HEK293T (cell line): ENCODE measurements around the gene NAALADL2.

ENCODE experiments used
- ARNT ChIP-seq: fragments of 450-650 bp; IDR thresholded peaks from 2 replicates; pipeline ENCODE4 v1.6.1; 2017; ENCODE audit warnings: mild to moderate bottlenecking
- BHLHE40 ChIP-seq: fragments of 450-650 bp; IDR thresholded peaks from 2 replicates; pipeline ENCODE4 v1.6.1; 2016; ENCODE audit warnings: mild to moderate bottlenecking, moderate library complexity, borderline replicate concordance
- ELF4 ChIP-seq: fragments of 450-650 bp; IDR thresholded peaks from 2 replicates; pipeline ENCODE4 v1.6.1; 2017; ENCODE audit warnings: antibody characterized with exemption
- HDGF ChIP-seq: fragments of 450-650 bp; IDR thresholded peaks from 2 replicates; pipeline ENCODE4 v1.6.1; 2017; ENCODE audit warnings: antibody characterized with exemption, borderline replicate concordance
- SUZ12 ChIP-seq: fragments of 450-650 bp; IDR thresholded peaks from 2 replicates; pipeline ENCODE4 v1.6.1; 2016; ENCODE audit warnings: mild to moderate bottlenecking
- TARDBP ChIP-seq: fragments of 450-650 bp; IDR thresholded peaks from 2 replicates; pipeline ENCODE4 v1.6.1; 2016
- ZNF384 ChIP-seq: fragments of 450-650 bp; IDR thresholded peaks from 2 replicates; pipeline ENCODE4 v1.6.1; 2016

DNA sequence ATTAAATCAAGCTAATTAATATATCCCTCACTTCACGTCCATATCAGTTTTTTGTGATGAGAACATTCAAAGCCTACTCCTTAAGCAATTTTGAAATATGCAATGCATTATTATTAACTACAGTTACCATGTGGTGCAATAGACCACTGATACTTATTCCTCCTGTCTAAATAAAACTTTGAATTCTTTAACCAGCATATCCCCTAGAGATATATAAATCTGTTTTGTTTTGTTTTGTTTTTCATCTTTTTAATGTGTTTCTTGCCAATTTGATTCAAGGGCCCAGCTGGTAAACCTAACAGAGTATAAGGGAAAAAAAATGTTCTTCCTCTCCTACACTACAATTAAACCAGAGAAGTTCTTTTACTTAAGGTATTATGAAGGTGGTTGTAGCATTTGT is 524.2 kb downstream of the NAALADL2 start:
- no peak for TF ChIP-seq BHLHE40
- no peak for TF ChIP-seq ZNF384
- TF ChIP-seq SUZ12, result no peak
- no peak for TF ChIP-seq HDGF
- TF ChIP-seq TARDBP, result no peak
- no peak for TF ChIP-seq ELF4
- no peak for TF ChIP-seq ARNT
